HG03159 (cell line): ENCODE results near the gene ENPP7.

ENCODE experiments used
- ATAC-seq: cut with Tn5 transposase; IDR thresholded peaks from one replicate; pipeline ENCODE4 v1.9.1; 2021; ENCODE audit warnings: mild to moderate bottlenecking, moderate library complexity; ENCODE audit not compliant: unreplicated experiment

The ENPP7 gene

GRCh38 chr17:79776376-79777119, 45.8 kb downstream of the ENPP7 start:
- no peak for ATAC-seq

GRCh38 chr17:79777120-79777893, 46.6 kb downstream of the ENPP7 start:
- peak; percentile 12 for ATAC-seq

- ATAC-seq = peak; percentile 76
Observed at GRCh38 chr17:79777894-79778503, 47.3 kb downstream of the ENPP7 start, which contains the start of gene CBX2. CBX2 (plus strand) TSS chr17:79778148; CDS start chr17:79778236, 88 bp downstream.

GRCh38 chr17:79778504-79779083, 47.9 kb downstream of the ENPP7 start:
- no peak for ATAC-seq

GRCh38 chr17:79779084-79779529, 48.4 kb downstream of the ENPP7 start:
- ATAC-seq = no peak

GRCh38 chr17:79779661-79780365, 49.1 kb downstream of the ENPP7 start:
- no peak for ATAC-seq

GRCh38 chr17:79781012-79781650, 50.4 kb downstream of the ENPP7 start:
- ATAC-seq = no peak

GRCh38 chr17:79781736-79782575, 51.2 kb downstream of the ENPP7 start:
- ATAC-seq = no peak

- ATAC-seq = no peak
Observed at GRCh38 chr17:79783891-79784290, 53.1 kb downstream of the ENPP7 start.

GRCh38 chr17:79784353-79785016, 53.7 kb downstream of the ENPP7 start:
- no peak for ATAC-seq

GRCh38 chr17:79785017-79785899, 54.5 kb downstream of the ENPP7 start:
- ATAC-seq = no peak

GRCh38 chr17:79785900-79786810, 55.4 kb downstream of the ENPP7 start:
- no peak for ATAC-seq

- ATAC-seq = no peak
Observed at GRCh38 chr17:79786930-79787643, 56.3 kb downstream of the ENPP7 start.

- no peak for ATAC-seq
Observed at GRCh38 chr17:79788455-79788854, 57.7 kb downstream of the ENPP7 start.

GRCh38 chr17:79788989-79789942, 58.5 kb downstream of the ENPP7 start:
- ATAC-seq = no peak
